Nephron (organoid): ENCODE data around the gene USP31.

Source experiments
- H3K27ac Mint-ChIP-seq, 3 experiments: 2 replicates each; pipeline ENCODE4 v1.8.0; 2020; ENCODE audit warnings: mixed read lengths in 3 of 3, mild to moderate bottlenecking in 2 of 3, moderate library complexity in 1 of 3
- H3K27me3 Mint-ChIP-seq: 2 replicates; pipeline ENCODE4 v1.8.0; 2021; ENCODE audit warnings: low read depth, mild to moderate bottlenecking, moderate library complexity, mixed read lengths
- H3K36me3 Mint-ChIP-seq: 2 replicates; pipeline ENCODE4 v1.8.0; 2020; ENCODE audit warnings: low read depth, mixed read lengths
- H3K4me1 Mint-ChIP-seq: 2 replicates; pipeline ENCODE4 v1.8.0; 2020; ENCODE audit warnings: mixed read lengths
- H3K4me3 Mint-ChIP-seq, 3 experiments: 2 replicates each; pipeline ENCODE4 v1.8.0; 2020; ENCODE audit warnings: mild to moderate bottlenecking in 3 of 3, mixed read lengths in 3 of 3, moderate library complexity in 2 of 3
- H3K9me3 Mint-ChIP-seq: 2 replicates; pipeline ENCODE4 v1.8.0; 2020; ENCODE audit warnings: mixed read lengths
- TF ChIP-seq, protein P1 (sequence below), 3 experiments: fragments of 200-600 bp; sonication (generic); IDR thresholded peaks; one replicate each; pipeline ENCODE4 v1.5.0; 2021; ENCODE audit warnings: antibody characterized with exemption in 3 of 3; ENCODE audit not compliant: unreplicated experiment in 3 of 3

USP31 gene

DNA sequence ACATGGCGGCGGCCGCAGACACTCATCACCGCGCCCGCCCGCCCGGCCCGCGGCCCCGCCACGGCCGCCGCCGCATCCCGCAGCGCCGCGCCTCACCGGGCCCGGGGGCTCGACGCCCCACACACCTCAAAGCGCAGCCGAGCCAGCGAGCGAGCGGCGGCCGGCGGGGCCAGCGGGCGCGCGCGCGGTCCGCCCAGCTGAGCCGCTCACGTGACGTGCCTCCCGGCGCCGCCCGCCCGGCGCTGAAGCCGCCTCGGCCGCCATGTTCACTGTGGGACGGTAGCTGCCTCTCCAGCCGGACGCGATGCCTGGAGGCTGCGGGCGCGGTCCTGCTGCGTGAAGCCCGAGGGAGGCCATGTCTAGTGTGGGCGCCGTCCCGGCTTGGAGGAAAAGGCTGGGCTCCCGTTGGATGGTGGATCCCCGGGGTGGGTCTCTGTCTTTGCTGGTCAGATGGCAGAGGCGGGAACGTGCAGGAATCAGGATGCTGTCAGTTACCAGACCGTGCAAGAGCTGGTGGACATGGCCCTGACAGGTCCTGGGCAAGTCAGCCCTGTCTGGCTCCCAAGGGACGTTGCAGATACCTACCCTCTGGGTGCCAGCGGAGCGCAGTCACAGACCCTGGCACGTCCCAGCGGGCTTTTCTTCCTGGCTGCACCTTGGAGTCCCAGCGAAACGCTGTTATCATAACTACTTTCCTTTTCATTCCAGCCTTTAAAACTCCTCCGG, at the start of gene USP31:
Gene USP31, minus strand, starts transcription at position 186 of the 726 bp plus-strand sequence. Its CDS starts 182 bp downstream, at position 4.
- Mint-ChIP-seq H3K9me3 (no peaks in the 10 kb centered on the region), H3K27me3 (peaks cover 19% of the 10 kb centered on the region), H3K36me3 (no peaks in the 10 kb centered on the region), H3K4me3 (peak within 1 kb of the TSS; percentile 92 to 98 (median 98)), H3K4me1 (peaks cover 30% of the 10 kb centered on the region), H3K27ac (peak within 1 kb of the TSS; percentile 41 to 64 (median 48))
- TF ChIP-seq, protein P1, sequence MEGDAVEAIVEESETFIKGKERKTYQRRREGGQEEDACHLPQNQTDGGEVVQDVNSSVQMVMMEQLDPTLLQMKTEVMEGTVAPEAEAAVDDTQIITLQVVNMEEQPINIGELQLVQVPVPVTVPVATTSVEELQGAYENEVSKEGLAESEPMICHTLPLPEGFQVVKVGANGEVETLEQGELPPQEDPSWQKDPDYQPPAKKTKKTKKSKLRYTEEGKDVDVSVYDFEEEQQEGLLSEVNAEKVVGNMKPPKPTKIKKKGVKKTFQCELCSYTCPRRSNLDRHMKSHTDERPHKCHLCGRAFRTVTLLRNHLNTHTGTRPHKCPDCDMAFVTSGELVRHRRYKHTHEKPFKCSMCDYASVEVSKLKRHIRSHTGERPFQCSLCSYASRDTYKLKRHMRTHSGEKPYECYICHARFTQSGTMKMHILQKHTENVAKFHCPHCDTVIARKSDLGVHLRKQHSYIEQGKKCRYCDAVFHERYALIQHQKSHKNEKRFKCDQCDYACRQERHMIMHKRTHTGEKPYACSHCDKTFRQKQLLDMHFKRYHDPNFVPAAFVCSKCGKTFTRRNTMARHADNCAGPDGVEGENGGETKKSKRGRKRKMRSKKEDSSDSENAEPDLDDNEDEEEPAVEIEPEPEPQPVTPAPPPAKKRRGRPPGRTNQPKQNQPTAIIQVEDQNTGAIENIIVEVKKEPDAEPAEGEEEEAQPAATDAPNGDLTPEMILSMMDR (IDR thresholded peaks at IDR 0.05; ENCODE audit: unreplicated experiment in 3 of 3), result no peak

GRCh38 chr16:23196539-23196938, 47.3 kb upstream of the USP31 start:
- Mint-ChIP-seq H3K27ac (no peak overlapping the region), H3K4me1 (no peaks in the 10 kb centered on the region), H3K36me3 (no peaks in the 10 kb centered on the region), H3K4me3 (no peak overlapping the region), H3K9me3 (no peaks in the 10 kb centered on the region), H3K27me3 (peaks cover 35% of the 10 kb centered on the region)
- TF ChIP-seq, protein P1 (IDR thresholded peaks at IDR 0.05; ENCODE audit: unreplicated experiment in 3 of 3), result no peak

- Mint-ChIP-seq H3K4me1 (no peaks in the 10 kb centered on the region), H3K36me3 (no peaks in the 10 kb centered on the region), H3K4me3 (no peak overlapping the region)
Observed at GRCh38 chr16:23195366-23195978, 46.2 kb upstream of the USP31 start.

GRCh38 chr16:23194497-23195221, 45.4 kb upstream of the USP31 start:
- Mint-ChIP-seq H3K27ac (no peak overlapping the region), H3K4me1 (no peaks in the 10 kb centered on the region), H3K27me3 (peaks cover 45% of the 10 kb centered on the region), H3K4me3 (no peak overlapping the region), H3K36me3 (no peaks in the 10 kb centered on the region), H3K9me3 (no peaks in the 10 kb centered on the region)
- TF ChIP-seq, protein P1 (IDR thresholded peaks at IDR 0.05; ENCODE audit: unreplicated experiment in 3 of 3), result no peak

More at GRCh38 chr16:23195366-23195978, 46.2 kb upstream of the USP31 start:
- Mint-ChIP-seq H3K27ac (no peak overlapping the region), H3K27me3 (peaks cover 40% of the 10 kb centered on the region), H3K9me3 (no peaks in the 10 kb centered on the region)
- TF ChIP-seq, protein P1 (IDR thresholded peaks at IDR 0.05; ENCODE audit: unreplicated experiment in 3 of 3), result no peak

GRCh38 chr16:23188911-23189310, 39.7 kb upstream of the USP31 start:
- peaks cover 65% of the 10 kb centered on the region for H3K27me3 Mint-ChIP-seq

More at GRCh38 chr16:23188911-23189310, 39.7 kb upstream of the USP31 start:
- TF ChIP-seq, protein P1 (IDR thresholded peaks at IDR 0.05; ENCODE audit: unreplicated experiment in 3 of 3), result no peak
- no peaks in the 10 kb centered on the region for H3K4me1 Mint-ChIP-seq
- no peak overlapping the region for H3K27ac Mint-ChIP-seq
- no peak overlapping the region for H3K4me3 Mint-ChIP-seq
- H3K36me3 Mint-ChIP-seq, result no peaks in the 10 kb centered on the region
- H3K9me3 Mint-ChIP-seq, result no peaks in the 10 kb centered on the region
